MM.1S (cell line): ENCODE results near the gene KRTAP6-2.

Experiments
- DNase-seq: peaks from one replicate; pipeline ENCODE4 v3.0.0-alpha.2; 2015
- H2AFZ ChIP-seq: fragments of 300-600 bp; sonication (generic); 2 replicates; pipeline ENCODE4 v1.6.0; 2016; ENCODE audit warnings: antibody characterized with exemption, low read length
- H3F3A ChIP-seq: fragments of 300-600 bp; sonication (generic); 2 replicates; pipeline ENCODE4 v1.6.1; 2016; ENCODE audit warnings: mild to moderate bottlenecking, antibody characterized with exemption, low read length, moderate library complexity, mixed read lengths; ENCODE audit not compliant: insufficient read depth
- H3K27ac ChIP-seq: fragments of 300-600 bp; sonication (generic); 2 replicates; pipeline ENCODE4 v1.5.1; 2016; ENCODE audit warnings: mild to moderate bottlenecking, low read length
- H3K27me3 ChIP-seq: fragments of 300-600 bp; sonication (generic); replicated peaks from 2 replicates; pipeline ENCODE4 v1.6.0; 2016; ENCODE audit warnings: low read length; ENCODE audit not compliant: insufficient read depth
- H3K36me3 ChIP-seq: fragments of 300-600 bp; sonication (generic); replicated peaks from 2 replicates; pipeline ENCODE4 v1.6.1; 2016; ENCODE audit warnings: mild to moderate bottlenecking, low read length, mixed read lengths; ENCODE audit not compliant: insufficient read depth
- H3K4me1 ChIP-seq: fragments of 300-600 bp; sonication (generic); 2 replicates; pipeline ENCODE4 v1.6.1; 2016; ENCODE audit warnings: low read length, mixed read lengths
- H3K4me2 ChIP-seq: fragments of 300-600 bp; sonication (generic); 2 replicates; pipeline ENCODE4 v1.6.0; 2016; ENCODE audit warnings: low read depth, low read length
- H3K4me3 ChIP-seq: fragments of 300-600 bp; sonication (generic); 2 replicates; pipeline ENCODE4 v1.5.1; 2016; ENCODE audit warnings: low read length, mixed read lengths
- H3K79me2 ChIP-seq: fragments of 300-600 bp; sonication (generic); 2 replicates; pipeline ENCODE4 v1.6.1; 2016; ENCODE audit warnings: mixed run types, low read length, mixed read lengths
- H3K9ac ChIP-seq: fragments of 300-600 bp; sonication (generic); 2 replicates; pipeline ENCODE4 v1.6.1; 2016; ENCODE audit warnings: low read length, mixed read lengths
- H3K9me2 ChIP-seq: fragments of 300-600 bp; sonication (generic); replicated peaks from 2 replicates; pipeline ENCODE4 v1.6.1; 2016; ENCODE audit warnings: mild to moderate bottlenecking, low read length, mixed read lengths; ENCODE audit not compliant: insufficient read depth
- H3K9me3 ChIP-seq: fragments of 300-600 bp; sonication (generic); replicated peaks from 2 replicates; pipeline ENCODE4 v1.6.1; 2016; ENCODE audit warnings: mild to moderate bottlenecking, low read length, mixed read lengths; ENCODE audit not compliant: insufficient read depth
- H4K20me1 ChIP-seq: fragments of 300-600 bp; sonication (generic); 2 replicates; pipeline ENCODE4 v1.6.1; 2016; ENCODE audit warnings: mild to moderate bottlenecking, low read length, moderate library complexity, mixed read lengths; ENCODE audit not compliant: insufficient read depth
- CTCF ChIP-seq: fragments of 300-600 bp; sonication (generic); IDR thresholded peaks from 2 replicates; pipeline ENCODE4 v1.5.1; 2016; ENCODE audit warnings: antibody characterized with exemption, low read length, mixed read lengths
- EZH2 ChIP-seq: fragments of 300-600 bp; sonication (generic); optimal IDR thresholded peaks from 2 replicates; pipeline ENCODE3; 2017; ENCODE audit warnings: low read depth, mild to moderate bottlenecking, antibody characterized with exemption, low read length, mixed read lengths
- EZH2phosphoT487 ChIP-seq: fragments of 300-600 bp; sonication (generic); IDR thresholded peaks from 2 replicates; pipeline ENCODE4 v1.6.1; 2018; ENCODE audit warnings: antibody characterized with exemption, low read length

Gene KRTAP6-2

DNA sequence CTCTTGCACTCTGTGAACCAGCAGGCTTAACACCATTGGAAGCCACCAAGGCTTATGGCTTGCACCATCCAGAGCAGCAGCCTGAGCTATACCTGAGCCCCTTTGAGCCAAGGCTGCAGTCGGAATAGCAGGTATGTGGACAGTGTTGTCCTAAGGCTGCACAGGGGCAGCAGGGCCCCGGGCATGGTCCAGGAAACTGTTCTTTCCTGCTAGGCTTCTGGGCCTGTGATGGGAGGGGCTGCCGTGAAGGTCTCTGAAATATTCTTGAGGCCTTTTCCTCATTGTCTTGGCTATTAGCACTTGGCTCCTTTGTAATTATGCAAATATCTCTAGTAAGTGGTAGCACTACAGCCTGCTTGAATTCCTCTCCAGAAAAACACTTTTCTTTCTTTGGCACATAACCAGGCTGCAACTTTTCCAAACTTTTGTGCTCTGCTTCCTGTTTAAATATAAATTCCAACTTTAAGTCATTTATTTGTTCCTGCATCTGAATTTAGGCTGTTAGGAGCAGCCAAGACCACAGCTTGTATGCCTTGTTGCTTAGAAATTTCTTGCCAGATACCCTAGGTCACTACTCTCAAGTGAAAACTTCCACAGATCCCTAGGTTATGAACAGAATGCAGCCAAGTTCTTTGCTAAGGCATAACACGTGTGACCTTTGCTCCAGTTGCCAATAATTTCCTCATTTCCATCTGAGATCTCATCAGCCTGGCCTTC, 26.9 kb upstream of the KRTAP6-2 start:
- Histone ChIP-seq H3K4me1 (no peaks in the 10 kb centered on the region), H3K4me2 (no peak overlapping the region), H4K20me1 (no peaks in the 10 kb centered on the region), H3F3A (no peaks in the 10 kb centered on the region), H3K4me3 (no peak overlapping the region), H3K27ac (no peak overlapping the region), H3K79me2 (no peaks in the 10 kb centered on the region), H3K9ac (no peak overlapping the region), H3K27me3 (no peaks in the 10 kb centered on the region), H2AFZ (no peak overlapping the region), H3K9me3 (no peaks in the 10 kb centered on the region), H3K9me2 (no peaks in the 10 kb centered on the region), H3K36me3 (no peaks in the 10 kb centered on the region)
- TF ChIP-seq CTCF = no peak
- TF ChIP-seq EZH2phosphoT487 = no peak
- TF ChIP-seq EZH2 = no peak
- DNase-seq = no peak

DNA sequence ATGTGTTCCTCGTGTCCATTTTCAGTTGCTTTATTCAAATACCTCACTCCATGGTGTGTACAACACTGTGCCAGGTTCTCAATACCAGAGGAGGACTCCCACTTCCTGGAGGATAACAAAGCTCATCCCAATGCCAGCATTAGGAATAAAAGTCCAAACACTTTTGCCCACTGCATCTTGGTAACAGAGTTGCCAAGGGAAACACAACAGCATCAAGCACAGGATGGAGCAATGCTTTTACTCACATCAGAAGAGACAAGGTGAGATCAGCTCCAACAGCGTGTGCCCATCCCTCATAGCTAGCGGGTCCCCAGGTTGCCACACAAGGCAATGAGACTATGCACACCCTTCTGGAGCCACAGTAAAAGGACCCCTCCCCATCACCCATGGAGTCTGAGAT, 24.7 kb upstream of the KRTAP6-2 start:
- Histone ChIP-seq H3K36me3 (no peaks in the 10 kb centered on the region), H3K27ac (no peak overlapping the region), H3K4me1 (no peaks in the 10 kb centered on the region), H3K79me2 (no peaks in the 10 kb centered on the region), H3K4me3 (no peak overlapping the region), H3F3A (no peaks in the 10 kb centered on the region), H3K9ac (no peak overlapping the region), H3K27me3 (no peaks in the 10 kb centered on the region), H3K9me2 (no peaks in the 10 kb centered on the region), H4K20me1 (no peaks in the 10 kb centered on the region), H3K4me2 (no peak overlapping the region), H3K9me3 (no peaks in the 10 kb centered on the region), H2AFZ (no peak overlapping the region)
- no peak for DNase-seq
- TF ChIP-seq EZH2phosphoT487 = no peak
- TF ChIP-seq CTCF = no peak
- TF ChIP-seq EZH2 = no peak

- Histone ChIP-seq H3K9me2 (no peaks in the 10 kb centered on the region), H3K9me3 (no peaks in the 10 kb centered on the region), H3K36me3 (no peaks in the 10 kb centered on the region), H3K4me2 (no peak within 1 kb of the TSS), H4K20me1 (no peaks in the 10 kb centered on the region), H3K9ac (no peak within 1 kb of the TSS), H3K4me3 (no peak within 1 kb of the TSS), H3F3A (no peaks in the 10 kb centered on the region), H3K4me1 (no peaks in the 10 kb centered on the region), H2AFZ (no peak within 1 kb of the TSS), H3K27me3 (no peaks in the 10 kb centered on the region), H3K27ac (no peak within 1 kb of the TSS), H3K79me2 (no peaks in the 10 kb centered on the region)
- DNase-seq = no peak
- no peak for TF ChIP-seq EZH2phosphoT487
- TF ChIP-seq EZH2 = no peak
- TF ChIP-seq CTCF = no peak
These were observed 21.8 kb upstream of the KRTAP6-2 start, which contains the start of gene KRTAP20-4 for GRCh38 chr21:30620522-30620921. TSS of gene KRTAP20-4 (plus strand) at chr21:30620627.
